ENCODE results near the gene OSBPL9.

- TF ChIP-seq CTCF (IDR thresholded peaks at IDR 0.05) (no peak), POLR2A (IDR thresholded peaks at IDR 0.05) (no peak), POLR2AphosphoS5 (IDR thresholded peaks at IDR 0.05; ENCODE audit: insufficient read depth in 1 of 2, low read depth in 1 of 2) (no peak)
Observed at GRCh38 chr1:51818487-51818886, 201.6 kb downstream of the OSBPL9 start.
